A549 (cell line): ENCODE measurements around the gene LDLRAD4. TPM values are rescaled to one million over a fixed set of nuclear protein-coding genes. Genes with fewer than 3 reads are reported as not detected.

Experiments used
- ATAC-seq, 2 experiments: fragments of 200-7000 bp in 1 of 2; fragments of >200 bp in 1 of 2; cut with Nextera tagmentation in 1 of 2; cut with Tn5 transposase in 1 of 2; 3 replicates each; pipeline versions ENCODE4 v1.8.0 to v1.9.1; 2018 to 2020; ENCODE audit warnings: mild to moderate bottlenecking in 1 of 2, moderate library complexity in 1 of 2
- CTCF ChIA-PET: fragments of 300-600 bp; sonication (Branson Sonifier 250); formaldehyde crosslinking; extraction: SDS; loops from one replicate; lab custom pipeline; 2021; ENCODE audit warnings: antibody characterized with exemption, inconsistent platforms; lab: Yijun Ruan, JAX
- POLR2A ChIA-PET: fragments of 350-600 bp; formaldehyde crosslinking; extraction: SDS; loops from one replicate; lab custom pipeline; 2021; ENCODE audit warnings: antibody characterized with exemption, inconsistent platforms; lab: Yijun Ruan, JAX
- DNase-seq, 2 experiments: peaks; one replicate each; pipeline versions ENCODE4 v3.0.0 to v3.0.0-alpha.2; 2011 to 2016; ENCODE audit warnings: low read depth in 1 of 2, low spot score in 1 of 2
- FAIRE-seq: peaks from 2 replicates; lab custom pipeline; 2011; peaks lifted over from hg19 to GRCh38; lab: Jason Lieb, UNC
- H3K27ac ChIP-seq, 2 experiments: fragments of >200 bp; sonication (Bioruptor Twin); formaldehyde crosslinking; 3 replicates each; pipeline ENCODE4 v1.5.1; 2016 to 2017
- H3K4me1 ChIP-seq: fragments of >200 bp; sonication (Bioruptor Twin); formaldehyde crosslinking; 3 replicates; pipeline ENCODE4 v1.6.1; 2016
- H3K4me2 ChIP-seq: fragments of >200 bp; sonication (Bioruptor Twin); formaldehyde crosslinking; 3 replicates; pipeline ENCODE4 v1.6.1; 2016
- H3K4me3 ChIP-seq: fragments of >200 bp; sonication (Bioruptor Twin); formaldehyde crosslinking; 3 replicates; pipeline ENCODE4 v1.5.1; 2016
- H3K9me3 ChIP-seq: fragments of >200 bp; sonication (Bioruptor Twin); formaldehyde crosslinking; 3 replicates; pipeline ENCODE4 v1.6.1; 2016
- BHLHE40 ChIP-seq: IDR thresholded peaks from 2 replicates; pipeline ENCODE4 v1.6.1; 2012; ENCODE audit warnings: low read depth, low read length, inconsistent platforms
- CBX8 ChIP-seq: fragments of 200-600 bp; sonication (generic); IDR thresholded peaks from 2 replicates; pipeline ENCODE4 v1.6.1; 2016
- CHD2 ChIP-seq: fragments of 150-350 bp; IDR thresholded peaks from 2 replicates; pipeline ENCODE4 v1.6.1; 2014; ENCODE audit warnings: low read length; ENCODE audit not compliant: partially characterized antibody
- E2F6 ChIP-seq: IDR thresholded peaks from 2 replicates; pipeline ENCODE4 v1.6.1; 2012; ENCODE audit warnings: low read depth, borderline replicate concordance
- EHF ChIP-seq: fragments of 250-450 bp; sonication (Bioruptor Pico); IDR thresholded peaks from 2 replicates; pipeline ENCODE4 v1.5.0; 2020; ENCODE audit warnings: mild to moderate bottlenecking
- EP300 ChIP-seq, 2 experiments: fragments of >200 bp; sonication (Bioruptor Twin); formaldehyde crosslinking; IDR thresholded peaks; 2 replicates in 1 of 2; 3 replicates in 1 of 2; pipeline ENCODE4 v1.6.1; 2016 to 2017
- ESRRA ChIP-seq: fragments of 150-350 bp; IDR thresholded peaks from 2 replicates; pipeline ENCODE4 v1.6.1; 2014; ENCODE audit warnings: mild to moderate bottlenecking, low read length, borderline replicate concordance
- GATA3 ChIP-seq: IDR thresholded peaks from 2 replicates; pipeline ENCODE4 v1.6.1; 2012; ENCODE audit warnings: borderline replicate concordance
- HOXB13 ChIP-seq: fragments of 250-450 bp; sonication (Bioruptor Pico); IDR thresholded peaks from 2 replicates; pipeline ENCODE4 v1.5.0; 2020; ENCODE audit warnings: low read depth, mild to moderate bottlenecking, moderate library complexity
- HOXB5 ChIP-seq: fragments of 250-450 bp; sonication (Bioruptor Pico); IDR thresholded peaks from 2 replicates; pipeline ENCODE4 v1.5.0; 2020; ENCODE audit warnings: mild to moderate bottlenecking, moderate library complexity
- JUN ChIP-seq, 2 experiments: fragments of >200 bp; sonication (Bioruptor Twin); formaldehyde crosslinking; IDR thresholded peaks; 2 replicates in 1 of 2; 3 replicates in 1 of 2; pipeline ENCODE4 v1.6.1; 2016 to 2017
- JUNB ChIP-seq: fragments of >200 bp; sonication (Bioruptor Twin); formaldehyde crosslinking; IDR thresholded peaks from 2 replicates; pipeline ENCODE4 v1.6.1; 2016
- KDM1A ChIP-seq: fragments of 200-600 bp; sonication (generic); IDR thresholded peaks from 2 replicates; pipeline ENCODE4 v1.6.1; 2016; ENCODE audit warnings: low read depth, mild to moderate bottlenecking
- MAFK ChIP-seq: fragments of 450-650 bp; IDR thresholded peaks from 2 replicates; pipeline ENCODE4 v1.6.1; 2014; ENCODE audit not compliant: partially characterized antibody
- MAX ChIP-seq: IDR thresholded peaks from 2 replicates; pipeline ENCODE4 v1.6.1; 2012
- MYC ChIP-seq: IDR thresholded peaks from 2 replicates; pipeline ENCODE4 v1.6.1; 2012; ENCODE audit warnings: mild to moderate bottlenecking, inconsistent platforms, low read length, improper control_type of control experiment, borderline replicate concordance
- NFE2L2 ChIP-seq: fragments of 150-350 bp; conservative IDR thresholded peaks from 2 replicates; pipeline ENCODE4 v1.6.1; 2014; ENCODE audit warnings: low read length
- PHF8 ChIP-seq: fragments of 200-600 bp; sonication (generic); IDR thresholded peaks from 2 replicates; pipeline ENCODE4 v1.6.1; 2016; ENCODE audit warnings: low read depth, mild to moderate bottlenecking, antibody characterized with exemption, moderate library complexity, borderline replicate concordance
- POLR2AphosphoS2 ChIP-seq: conservative IDR thresholded peaks from 2 replicates; pipeline ENCODE4 v1.6.1; 2012; ENCODE audit warnings: low read length, improper control_type of control experiment, inconsistent platforms
- RAD21 ChIP-seq, 2 experiments: fragments of >200 bp in 1 of 2; sonication (Bioruptor Twin) in 1 of 2; formaldehyde crosslinking in 1 of 2; IDR thresholded peaks in 1 of 2; conservative IDR thresholded peaks in 1 of 2; 2 replicates in 1 of 2; 3 replicates in 1 of 2; pipeline ENCODE4 v1.6.1; 2012 to 2018; ENCODE audit warnings: inconsistent platforms in 1 of 2
- RCOR1 ChIP-seq: fragments of 150-350 bp; IDR thresholded peaks from 2 replicates; pipeline ENCODE4 v1.6.1; 2014; ENCODE audit warnings: antibody characterized with exemption, low read length, low read depth
- SMC3 ChIP-seq: fragments of >200 bp; sonication (Bioruptor Twin); formaldehyde crosslinking; IDR thresholded peaks from 3 replicates; pipeline ENCODE4 v1.6.1; 2018; ENCODE audit warnings: inconsistent platforms
- SREBF2 ChIP-seq: fragments of 450-650 bp; IDR thresholded peaks from 2 replicates; pipeline ENCODE4 v1.6.1; 2014; ENCODE audit warnings: mild to moderate bottlenecking, moderate library complexity
- TP53 ChIP-seq: fragments of 250-450 bp; sonication (Bioruptor Pico); IDR thresholded peaks from 2 replicates; pipeline ENCODE4 v1.5.0; 2021; ENCODE audit warnings: mild to moderate bottlenecking, moderate library complexity
- ZNF302 ChIP-seq: fragments of 250-450 bp; sonication (Bioruptor Pico); IDR thresholded peaks from 2 replicates; pipeline ENCODE4 v1.9.0; 2021; ENCODE audit warnings: inconsistent platforms, mild to moderate bottlenecking, moderate library complexity
- ZSCAN20 ChIP-seq: fragments of 250-450 bp; sonication (Bioruptor Pico); IDR thresholded peaks from 2 replicates; pipeline ENCODE4 v1.8.0; 2022; ENCODE audit warnings: mild to moderate bottlenecking, moderate library complexity
- WGBS: methylation state at CpG from one replicate; pipeline ENCODE4 v1.1.6; 2017; ENCODE audit errors: missing lambda C conversion rate; 5-methylcytosine and 5-hydroxymethylcytosine counted together
- polyA plus RNA-seq, 4 experiments: library from polyadenylated mRNA; depleted of rRNA in 3 of 4; stranded (reverse); fragments of >200 nt; fragmentation: RNase III in 1 of 4; extraction: RNeasy Plus Mini Kit Qiagen cat#74134 plus additional on column Dnase treatment in 1 of 4; gene quantifications; 2 replicates in 3 of 4; 3 replicates in 1 of 4; pipeline ENCODE4 v1.2.3, GENCODE V29; 2011 to 2017
- TF ChIP-seq, protein P1 (sequence below): fragments of 250-450 bp; sonication (Bioruptor Pico); IDR thresholded peaks from 2 replicates; pipeline ENCODE4 v1.5.0; 2021; ENCODE audit warnings: mild to moderate bottlenecking, moderate library complexity, borderline replicate concordance
- TF ChIP-seq, protein P2 (sequence below): fragments of 250-450 bp; sonication (Bioruptor Pico); IDR thresholded peaks from 2 replicates; pipeline ENCODE4 v1.5.0; 2020; ENCODE audit warnings: low read depth, mild to moderate bottlenecking, moderate library complexity

Gene LDLRAD4
- polyA plus RNA-seq, 2 of the 4 experiments (the other 2 are of a cell fraction), result 5.2 to 7.6 TPM

DNA sequence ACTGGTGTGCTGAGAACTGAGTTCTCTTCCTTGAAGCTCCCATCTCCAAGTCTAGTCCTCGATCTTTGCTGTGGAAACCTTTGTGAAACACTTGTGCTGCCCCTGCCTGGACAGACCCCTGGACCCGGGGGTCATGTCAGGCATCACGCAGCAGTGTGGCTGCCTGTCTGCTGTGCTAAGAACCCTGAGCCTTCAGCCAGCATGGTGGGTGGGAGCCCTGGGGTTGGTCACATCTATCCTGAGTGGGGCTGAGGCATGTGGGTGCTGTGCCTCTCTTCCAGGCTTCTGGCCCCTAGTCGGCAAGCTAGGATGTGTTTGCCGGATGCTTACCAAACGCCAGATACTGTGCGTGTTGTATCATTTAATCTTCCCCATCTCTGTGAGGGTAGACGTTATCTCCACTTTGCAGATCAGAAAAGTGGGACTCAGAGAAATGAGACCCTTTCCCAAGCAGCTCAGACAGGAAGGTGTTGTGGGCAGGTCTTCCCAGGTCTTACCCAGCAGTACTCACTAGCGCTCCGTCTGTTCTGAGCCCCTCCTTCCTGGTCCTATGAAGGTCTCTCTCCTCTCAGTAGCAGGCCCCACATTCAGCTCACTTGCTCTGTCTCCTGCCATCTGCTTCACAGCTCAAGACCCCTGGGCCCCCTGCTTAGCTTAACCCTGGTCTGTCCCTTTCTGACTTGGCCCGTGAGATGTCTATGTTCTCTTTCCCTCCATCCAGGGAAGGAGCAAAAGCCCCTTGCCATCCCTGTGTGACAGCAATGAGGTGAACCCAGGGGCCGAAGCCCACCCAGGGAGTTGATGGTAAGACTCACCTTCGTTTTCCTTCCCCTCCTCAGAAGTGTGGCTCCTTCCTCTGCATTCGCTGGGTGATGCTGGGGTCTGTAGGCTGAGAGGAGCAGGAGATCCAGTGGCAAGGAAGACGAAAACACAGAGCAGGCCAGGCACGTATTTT is 265.0 kb downstream of the LDLRAD4 start:
- Histone ChIP-seq H3K4me3 (no peak overlapping the region), H3K9me3 (no peaks in the 10 kb centered on the region), H3K4me1 (no peaks in the 10 kb centered on the region), H3K27ac (no peak overlapping the region), H3K4me2 (no peak overlapping the region)
- TF ChIP-seq CHD2, result no peak
- TF ChIP-seq HOXB13 (CRISPR knock-in tag), result no peak
- TF ChIP-seq, protein P1, sequence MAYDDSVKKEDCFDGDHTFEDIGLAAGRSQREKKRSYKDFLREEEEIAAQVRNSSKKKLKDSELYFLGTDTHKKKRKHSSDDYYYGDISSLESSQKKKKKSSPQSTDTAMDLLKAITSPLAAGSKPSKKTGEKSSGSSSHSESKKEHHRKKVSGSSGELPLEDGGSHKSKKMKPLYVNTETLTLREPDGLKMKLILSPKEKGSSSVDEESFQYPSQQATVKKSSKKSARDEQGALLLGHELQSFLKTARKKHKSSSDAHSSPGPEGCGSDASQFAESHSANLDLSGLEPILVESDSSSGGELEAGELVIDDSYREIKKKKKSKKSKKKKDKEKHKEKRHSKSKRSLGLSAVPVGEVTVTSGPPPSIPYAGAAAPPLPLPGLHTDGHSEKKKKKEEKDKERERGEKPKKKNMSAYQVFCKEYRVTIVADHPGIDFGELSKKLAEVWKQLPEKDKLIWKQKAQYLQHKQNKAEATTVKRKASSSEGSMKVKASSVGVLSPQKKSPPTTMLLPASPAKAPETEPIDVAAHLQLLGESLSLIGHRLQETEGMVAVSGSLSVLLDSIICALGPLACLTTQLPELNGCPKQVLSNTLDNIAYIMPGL, result no peak
- no peak for TF ChIP-seq HOXB5 (CRISPR knock-in tag)
- TF ChIP-seq GATA3, result no peak
- no peak for TF ChIP-seq CBX8
- no peak for TF ChIP-seq ZSCAN20 (CRISPR knock-in tag)
- no peak for TF ChIP-seq JUN (IDR thresholded peaks at IDR 0.05)
- no peak for TF ChIP-seq POLR2AphosphoS2
- no peak for TF ChIP-seq RCOR1
- no peak for TF ChIP-seq EHF (CRISPR knock-in tag)
- no peak for TF ChIP-seq JUNB
- TF ChIP-seq EP300 (IDR thresholded peaks at IDR 0.05), result no peak
- WGBS, result 74% methylated on average over 13 of the region's 16 CpGs
- ATAC-seq (no peak), DNase-seq (no peak), FAIRE-seq (no peak)
- ChIA-PET CTCF (no interaction called here), POLR2A (no interaction called here)

DNA sequence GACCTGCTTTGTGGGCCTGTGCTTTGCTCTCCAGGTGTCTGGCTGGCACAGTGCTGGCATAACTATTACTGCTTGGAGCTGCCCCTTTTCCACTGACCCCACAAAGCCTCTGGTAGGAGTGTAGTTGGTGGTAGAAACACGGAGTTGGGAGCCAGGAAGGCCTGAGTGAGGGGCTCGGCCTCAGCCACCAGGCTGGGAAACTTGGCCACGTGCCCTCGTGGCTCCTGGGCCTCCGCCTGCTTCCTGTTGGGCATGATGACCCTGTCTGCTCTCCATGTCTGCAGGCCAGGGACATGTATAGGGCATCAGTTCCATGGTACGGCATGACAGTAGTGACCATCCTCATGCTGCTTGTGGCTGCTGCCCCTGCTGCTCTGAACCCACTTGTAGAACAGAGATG is 266.6 kb downstream of the LDLRAD4 start:
- no peak overlapping the region for H3K4me2 ChIP-seq
- H3K27ac ChIP-seq, result no peak overlapping the region
- H3K9me3 ChIP-seq, result no peaks in the 10 kb centered on the region
- no peak for FAIRE-seq
- DNase-seq, result no peak
- no peak for ATAC-seq
- ChIA-PET POLR2A (no interaction called here), CTCF (no interaction called here)
- H3K4me1 ChIP-seq, result no peaks in the 10 kb centered on the region
- WGBS, result 88% methylated on average over 5 of the region's 6 CpGs
- TF ChIP-seq JUN (IDR thresholded peaks at IDR 0.05), result no peak
- no peak overlapping the region for H3K4me3 ChIP-seq

- H3K4me2 ChIP-seq, result no peak overlapping the region
- ChIA-PET CTCF (no interaction called here), POLR2A (no interaction called here)
- H3K9me3 ChIP-seq, result no peaks in the 10 kb centered on the region
- WGBS, result 92% methylated on average over 7 of the region's 7 CpGs
- ATAC-seq (no peak), FAIRE-seq (no peak), DNase-seq (no peak)
- H3K4me1 ChIP-seq, result no peaks in the 10 kb centered on the region
- H3K27ac ChIP-seq, result no peak overlapping the region
- H3K4me3 ChIP-seq, result no peak overlapping the region
- TF ChIP-seq ESRRA, result no peak
- TF ChIP-seq E2F6, result no peak
- no peak for TF ChIP-seq EHF (CRISPR knock-in tag)
- TF ChIP-seq RAD21 (conservative IDR thresholded peaks at IDR 0.05 in 1 of 2, IDR thresholded peaks at IDR 0.05 in 1 of 2), result no peak
- no peak for TF ChIP-seq MYC
- no peak for TF ChIP-seq JUN (IDR thresholded peaks at IDR 0.05)
- TF ChIP-seq MAFK, result no peak
- no peak for TF ChIP-seq SREBF2
- TF ChIP-seq HOXB13 (CRISPR knock-in tag), result no peak
- TF ChIP-seq ZNF302, result no peak
- TF ChIP-seq, protein P2, sequence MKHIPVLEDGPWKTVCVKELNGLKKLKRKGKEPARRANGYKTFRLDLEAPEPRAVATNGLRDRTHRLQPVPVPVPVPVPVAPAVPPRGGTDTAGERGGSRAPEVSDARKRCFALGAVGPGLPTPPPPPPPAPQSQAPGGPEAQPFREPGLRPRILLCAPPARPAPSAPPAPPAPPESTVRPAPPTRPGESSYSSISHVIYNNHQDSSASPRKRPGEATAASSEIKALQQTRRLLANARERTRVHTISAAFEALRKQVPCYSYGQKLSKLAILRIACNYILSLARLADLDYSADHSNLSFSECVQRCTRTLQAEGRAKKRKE (CRISPR knock-in tag), result no peak
- no peak for TF ChIP-seq TP53
- TF ChIP-seq PHF8, result no peak
- TF ChIP-seq BHLHE40, result no peak
- no peak for TF ChIP-seq RCOR1
- no peak for TF ChIP-seq NFE2L2
- no peak for TF ChIP-seq MAX
- no peak for TF ChIP-seq SMC3
- no peak for TF ChIP-seq KDM1A
Measured at GRCh38 chr18:13485604-13486003, 267.0 kb downstream of the LDLRAD4 start.
